ENCODE measurements around the gene UBE2O. TPM values are rescaled to one million over a fixed set of nuclear protein-coding genes. Genes with fewer than 3 reads are reported as not detected.

The UBE2O gene
- total and polyA plus RNA-seq, 2 donors = 14.0 to 18.3 TPM

Other genes with a start within 250 kb of the UBE2O start
- gene RNF157, start 212.7 kb downstream of the UBE2O start, total RNA-seq = 1.9 TPM
- 5.8 TPM for gene RNF157, start 212.7 kb downstream of the UBE2O start, polyA plus RNA-seq
- gene UBALD2, start 187.8 kb downstream of the UBE2O start, total RNA-seq = 5.4 TPM
- 22.4 TPM for gene UBALD2, start 187.8 kb downstream of the UBE2O start, polyA plus RNA-seq
- 3.2 TPM for gene QRICH2, start 144.9 kb downstream of the UBE2O start, total RNA-seq
- gene QRICH2, start 144.9 kb downstream of the UBE2O start, polyA plus RNA-seq = 2.4 TPM
- gene PRPSAP1, start 99.2 kb downstream of the UBE2O start, total RNA-seq = 38.9 TPM
- 40.5 TPM for gene PRPSAP1, start 99.2 kb downstream of the UBE2O start, polyA plus RNA-seq
- gene SPHK1, start 68.5 kb downstream of the UBE2O start, total RNA-seq = 3.8 TPM
- gene SPHK1, start 68.5 kb downstream of the UBE2O start, polyA plus RNA-seq = 12.6 TPM
- gene AANAT, start 14.5 kb upstream of the UBE2O start, total RNA-seq = not detected
- gene AANAT, start 14.5 kb upstream of the UBE2O start, polyA plus RNA-seq = not detected
- 4.2 TPM for gene RHBDF2, start 48.3 kb upstream of the UBE2O start, total RNA-seq
- 17.2 TPM for gene RHBDF2, start 48.3 kb upstream of the UBE2O start, polyA plus RNA-seq
- gene CYGB, start 84.6 kb upstream of the UBE2O start, total RNA-seq = 14.4 TPM
- gene CYGB, start 84.6 kb upstream of the UBE2O start, polyA plus RNA-seq = 68.7 TPM
- gene PRCD, start 86.9 kb upstream of the UBE2O start, total RNA-seq = 7.1 TPM
- 10.6 TPM for gene PRCD, start 86.9 kb upstream of the UBE2O start, polyA plus RNA-seq
- gene ST6GALNAC2, start 132.7 kb upstream of the UBE2O start, total RNA-seq = 10.3 TPM
- 7.6 TPM for gene ST6GALNAC2, start 132.7 kb upstream of the UBE2O start, polyA plus RNA-seq
- gene ST6GALNAC1, start 190.6 kb upstream of the UBE2O start, total RNA-seq = 0.42 TPM
- 4.2 TPM for gene ST6GALNAC1, start 190.6 kb upstream of the UBE2O start, polyA plus RNA-seq

Measured in urinary bladder (tissue), 2 donors.